Neural cell (in vitro differentiated cells): ENCODE data around the gene XXYLT1.

Source experiments
- CTCF ChIP-seq: fragments of 450-650 bp; IDR thresholded peaks from 2 replicates; pipeline ENCODE4 v1.5.1; 2014; ENCODE audit warnings: antibody characterized with exemption, mild to moderate bottlenecking, moderate library complexity; ENCODE audit not compliant: poor library complexity, severe bottlenecking
- REST ChIP-seq: IDR thresholded peaks from 2 replicates; pipeline ENCODE4 v1.6.1; 2012; ENCODE audit warnings: borderline replicate concordance

GRCh38 chr3:195101001-195101583 lies 169.9 kb downstream of the XXYLT1 start:
- TF ChIP-seq CTCF (no peak), REST (no peak)
